ENCODE measurements around the gene ACRBP.
A peak's percentile ranks its signal among the peaks of the same experiment; 100 is the strongest.

ACRBP gene

GRCh38 chr12:6647083-6647604, at the start of gene ACRBP:
Gene ACRBP, minus strand, starts transcription at chr12:6647432. Its CDS starts 66 bp downstream, at chr12:6647366.
- peak; percentile 30 for DNase-seq

- no peak for DNase-seq
Observed at GRCh38 chr12:6695313-6696045, 48.2 kb upstream of the ACRBP start.

GRCh38 chr12:6694701-6695100, 47.5 kb upstream of the ACRBP start:
- DNase-seq, result no peak

GRCh38 chr12:6693832-6694355, 46.7 kb upstream of the ACRBP start:
- DNase-seq, result no peak

GRCh38 chr12:6692888-6693287, 45.7 kb upstream of the ACRBP start:
- no peak for DNase-seq

- no peak for DNase-seq
Observed at GRCh38 chr12:6691473-6691872, 44.2 kb upstream of the ACRBP start.

GRCh38 chr12:6688999-6689882, 42.0 kb upstream of the ACRBP start, which contains the start of gene ZNF384:
Gene ZNF384, minus strand, starts transcription at chr12:6689375. Its CDS starts 9,855 bp downstream, at chr12:6679520.
- peak; percentile 99 for DNase-seq

- DNase-seq, result peak; percentile 59
Observed at GRCh38 chr12:6688543-6688998, 41.3 kb upstream of the ACRBP start.

GRCh38 chr12:6685814-6686213, 38.6 kb upstream of the ACRBP start:
- DNase-seq, result no peak

- DNase-seq, result peak; percentile 77
Observed at GRCh38 chr12:6684609-6685008, 37.4 kb upstream of the ACRBP start.

GRCh38 chr12:6676962-6677361, 29.7 kb upstream of the ACRBP start:
- no peak for DNase-seq

- no peak for DNase-seq
Observed at GRCh38 chr12:6672143-6672542, 24.9 kb upstream of the ACRBP start.

GRCh38 chr12:6667559-6668210, 20.5 kb upstream of the ACRBP start:
- no peak for DNase-seq

- DNase-seq, result no peak
Observed at GRCh38 chr12:6666211-6666610, 19.0 kb upstream of the ACRBP start.

GRCh38 chr12:6664902-6665301, 17.7 kb upstream of the ACRBP start:
- DNase-seq, result no peak

- peak; percentile 99 for DNase-seq
Observed at GRCh38 chr12:6662906-6663742, 15.9 kb upstream of the ACRBP start, which contains the start of gene ING4. Gene ING4, minus strand, starts transcription at chr12:6663119. Its CDS starts 18 bp downstream, at chr12:6663101.

GRCh38 chr12:6662602-6662905, 15.3 kb upstream of the ACRBP start:
- no peak for DNase-seq

- DNase-seq, result no peak
Observed at GRCh38 chr12:6653987-6654386, 6.8 kb upstream of the ACRBP start.

GRCh38 chr12:6653342-6653741, 6.1 kb upstream of the ACRBP start:
- DNase-seq, result no peak

- DNase-seq, result no peak
Observed at GRCh38 chr12:6652391-6652790, 5.2 kb upstream of the ACRBP start.

- DNase-seq, result no peak
Observed at GRCh38 chr12:6650832-6651231, 3.6 kb upstream of the ACRBP start.
